AG09319 (cell line): ENCODE data around the gene AGAP2.

ENCODE experiments used
- DNase-seq: peaks from one replicate; pipeline ENCODE4 v3.0.0-alpha.2; 2010; ENCODE audit warnings: low read depth; ENCODE audit errors: extremely low read depth
- TF ChIP-seq, protein P1 (sequence below): IDR thresholded peaks from 2 replicates; pipeline ENCODE4 v1.5.1; 2011; ENCODE audit warnings: low read depth, mild to moderate bottlenecking, inconsistent platforms, low read length, moderate library complexity

Gene AGAP2

DNA sequence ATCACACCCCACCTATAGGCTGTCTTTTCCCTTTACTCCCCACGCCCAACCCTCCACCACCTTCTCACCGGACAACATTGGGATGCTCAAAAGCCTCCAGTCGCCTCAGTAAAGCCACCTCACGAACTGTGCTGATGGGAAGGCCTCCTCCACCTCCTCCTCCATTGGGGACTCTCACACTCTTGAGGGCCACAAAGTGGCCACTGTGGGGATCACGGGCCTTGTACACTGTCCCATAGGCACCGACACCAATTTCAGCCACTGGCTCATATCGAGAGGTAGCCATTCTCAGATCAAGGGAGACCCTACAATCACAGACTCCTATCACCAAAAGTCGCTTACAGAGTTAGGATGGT, 12.9 kb upstream of the AGAP2 start:
- DNase-seq, result no peak
- TF ChIP-seq, protein P1, sequence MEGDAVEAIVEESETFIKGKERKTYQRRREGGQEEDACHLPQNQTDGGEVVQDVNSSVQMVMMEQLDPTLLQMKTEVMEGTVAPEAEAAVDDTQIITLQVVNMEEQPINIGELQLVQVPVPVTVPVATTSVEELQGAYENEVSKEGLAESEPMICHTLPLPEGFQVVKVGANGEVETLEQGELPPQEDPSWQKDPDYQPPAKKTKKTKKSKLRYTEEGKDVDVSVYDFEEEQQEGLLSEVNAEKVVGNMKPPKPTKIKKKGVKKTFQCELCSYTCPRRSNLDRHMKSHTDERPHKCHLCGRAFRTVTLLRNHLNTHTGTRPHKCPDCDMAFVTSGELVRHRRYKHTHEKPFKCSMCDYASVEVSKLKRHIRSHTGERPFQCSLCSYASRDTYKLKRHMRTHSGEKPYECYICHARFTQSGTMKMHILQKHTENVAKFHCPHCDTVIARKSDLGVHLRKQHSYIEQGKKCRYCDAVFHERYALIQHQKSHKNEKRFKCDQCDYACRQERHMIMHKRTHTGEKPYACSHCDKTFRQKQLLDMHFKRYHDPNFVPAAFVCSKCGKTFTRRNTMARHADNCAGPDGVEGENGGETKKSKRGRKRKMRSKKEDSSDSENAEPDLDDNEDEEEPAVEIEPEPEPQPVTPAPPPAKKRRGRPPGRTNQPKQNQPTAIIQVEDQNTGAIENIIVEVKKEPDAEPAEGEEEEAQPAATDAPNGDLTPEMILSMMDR, result no peak

DNA sequence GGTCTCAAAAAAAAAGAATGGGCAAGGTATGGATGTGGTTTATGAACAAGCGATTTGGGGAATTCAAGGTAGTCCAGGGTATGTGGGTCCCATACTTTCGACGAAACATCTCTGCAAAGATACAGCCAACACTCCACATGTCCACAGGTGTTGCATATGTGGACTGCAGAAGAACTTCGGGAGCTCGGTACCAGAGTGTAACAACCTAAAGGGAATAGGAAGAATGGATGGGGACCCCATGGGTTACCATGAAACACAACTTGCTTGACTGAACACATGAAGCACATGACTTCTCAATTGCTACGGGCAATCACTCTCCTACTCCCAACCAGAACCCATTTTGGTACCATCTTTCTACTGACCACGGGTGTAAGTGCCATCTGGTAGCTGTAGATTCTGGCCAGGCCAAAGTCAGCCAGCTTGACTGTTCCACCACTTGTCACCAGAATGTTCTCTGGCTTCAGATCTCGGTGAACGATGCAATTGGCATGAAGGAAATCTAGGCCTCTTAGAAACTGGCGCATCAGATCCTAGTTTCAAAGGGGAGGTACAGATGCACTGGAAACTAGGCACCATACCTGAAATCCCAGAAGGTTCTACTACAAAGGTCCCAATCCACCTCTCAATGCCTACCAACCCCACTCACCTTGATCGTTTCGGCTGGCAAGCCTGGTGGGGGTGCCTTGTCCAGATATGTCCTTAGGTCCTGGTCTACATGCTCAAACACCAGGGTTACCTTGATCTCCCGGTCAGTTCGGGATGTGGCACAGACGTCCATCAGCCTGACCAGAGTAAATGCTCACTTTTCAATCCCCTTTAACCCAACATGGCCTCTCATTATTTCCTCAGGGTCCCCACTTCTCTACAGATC, 12.3 kb upstream of the AGAP2 start:
- DNase-seq, result no peak
- TF ChIP-seq, protein P1, result no peak

DNA sequence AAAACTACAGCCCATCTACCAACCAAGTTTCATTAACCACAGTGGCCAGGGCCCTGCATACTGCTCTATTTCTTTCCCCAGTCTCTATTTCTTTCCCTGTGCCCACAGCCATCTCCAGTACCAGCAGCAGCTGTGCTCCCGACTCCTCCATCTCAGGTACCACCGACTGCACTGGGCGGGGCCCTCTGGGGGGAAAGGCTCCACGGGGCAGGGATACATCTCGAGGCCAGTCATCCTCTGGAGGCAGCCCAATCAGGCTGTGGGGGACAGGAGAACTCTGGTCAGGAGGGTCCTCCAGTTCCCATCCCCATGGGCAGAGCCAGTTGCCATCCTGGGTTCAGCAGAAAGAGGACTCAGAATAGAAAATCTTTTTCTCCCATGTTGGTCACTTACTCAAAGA, 10.5 kb upstream of the AGAP2 start:
- TF ChIP-seq, protein P1, result no peak
- no peak for DNase-seq

DNA sequence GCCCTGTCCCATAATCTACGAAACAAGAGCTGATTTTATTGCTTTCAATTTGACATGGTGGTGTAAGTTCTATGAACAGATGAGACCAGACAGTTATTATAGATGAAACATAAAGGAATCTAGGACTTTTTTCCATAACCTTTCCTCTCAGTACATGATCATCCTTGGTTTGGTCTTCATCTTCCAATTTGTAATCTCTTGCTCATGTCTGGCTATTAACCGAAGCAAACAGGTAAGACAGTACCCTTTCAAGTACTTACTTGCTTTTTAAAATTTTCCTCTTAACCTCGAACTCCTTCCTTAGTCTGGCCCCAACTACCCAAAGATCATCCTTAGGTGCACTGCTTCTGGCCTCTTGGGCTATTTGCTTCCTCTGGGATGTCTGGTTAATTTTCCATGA, 7.5 kb upstream of the AGAP2 start:
- TF ChIP-seq, protein P1, result no peak
- DNase-seq, result no peak

DNA sequence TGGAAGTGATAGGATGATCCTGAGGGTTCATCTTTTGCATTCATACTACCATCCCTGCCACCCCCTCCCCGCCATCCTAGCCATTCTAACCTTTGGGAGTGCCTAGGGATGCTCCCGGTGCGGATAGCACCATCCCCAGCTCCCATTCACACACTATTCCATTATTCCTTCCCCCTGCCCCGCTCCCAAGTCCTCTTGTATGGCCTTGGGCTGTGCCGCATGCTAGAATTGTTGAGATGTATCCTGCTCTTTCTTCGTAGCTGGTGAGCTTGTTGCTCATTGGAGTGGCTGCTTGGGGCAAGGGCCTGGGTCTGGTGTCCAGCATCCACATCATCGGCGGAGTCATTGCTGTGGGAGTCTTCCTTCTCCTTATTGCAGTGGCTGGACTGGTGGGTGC, 6.9 kb upstream of the AGAP2 start:
- TF ChIP-seq, protein P1, result no peak
- no peak for DNase-seq

DNA sequence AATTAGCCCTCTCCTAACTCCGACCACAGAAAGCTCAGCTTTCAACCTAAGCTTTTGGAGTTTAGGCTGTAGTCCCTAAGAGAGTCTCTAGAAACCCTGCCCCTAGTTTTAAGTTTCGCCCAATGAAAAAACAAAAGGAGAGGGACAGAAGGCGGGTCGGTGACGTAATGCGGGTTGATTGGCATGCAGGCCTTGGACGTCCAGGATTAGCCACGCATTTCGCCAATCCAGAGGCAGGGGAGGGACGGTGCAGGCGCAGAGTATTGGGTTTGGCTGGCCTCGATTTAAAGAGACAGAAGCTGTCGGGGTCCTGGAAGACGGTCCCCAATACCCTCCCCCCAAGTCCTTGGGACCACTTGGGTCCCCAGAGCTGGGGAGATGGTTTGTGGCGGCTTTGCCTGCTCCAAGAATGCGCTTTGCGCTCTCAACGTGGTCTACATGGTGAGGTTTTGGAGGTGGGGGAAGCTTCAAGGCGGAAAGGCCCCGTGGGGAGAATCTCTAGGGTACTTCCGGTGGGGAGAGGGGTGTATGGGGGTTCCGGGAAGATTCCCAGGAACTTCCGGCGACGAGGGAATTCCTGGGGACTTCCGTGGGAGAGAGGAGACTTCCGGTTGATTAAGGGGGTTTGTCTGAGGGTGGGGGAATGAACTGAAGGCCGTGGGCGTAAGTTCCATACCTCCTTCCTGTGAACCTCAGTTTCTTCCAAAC, 6.4 kb upstream of the AGAP2 start, which contains the start of gene TSPAN31:
TSS of gene TSPAN31 (plus strand) at position 263 of the 708 bp plus-strand sequence. CDS start at position 379, 116 bp downstream.
- peak; percentile 95 for DNase-seq

More for the DNA sequence above, 6.4 kb upstream of the AGAP2 start, which contains the start of gene TSPAN31:
- TF ChIP-seq, protein P1, result no peak
